IPS-15b (cell line): Measurements from ENCODE around the gene ZSWIM6.
"Not testable (repeated sequence)": the region's sequence is repeated elsewhere in the genome, so short reads cannot be mapped to it uniquely, and the experiment has no call there.

Experiments used
- H3K27me3 ChIP-seq: one replicate; pipeline ENCODE4 v1.6.1; 2013; ENCODE audit warnings: low read length; ENCODE audit not compliant: control insufficient read depth, insufficient read depth
- H3K36me3 ChIP-seq: one replicate; pipeline ENCODE4 v1.6.1; 2013; ENCODE audit warnings: low read length; ENCODE audit not compliant: control insufficient read depth, insufficient read depth
- H3K4me1 ChIP-seq: one replicate; pipeline ENCODE4 v1.6.1; 2013; ENCODE audit warnings: mild to moderate bottlenecking, low read length; ENCODE audit not compliant: control insufficient read depth, insufficient read depth
- H3K4me3 ChIP-seq: one replicate; pipeline ENCODE4 v1.5.1; 2013; ENCODE audit warnings: low read depth, low read length
- H3K9ac ChIP-seq: one replicate; pipeline ENCODE4 v1.6.1; 2013; ENCODE audit warnings: low read depth, mild to moderate bottlenecking, low read length
- H3K9me3 ChIP-seq: one replicate; pipeline ENCODE4 v1.6.1; 2013; ENCODE audit warnings: mild to moderate bottlenecking, low read length; ENCODE audit not compliant: control insufficient read depth, insufficient read depth

The ZSWIM6 gene

DNA sequence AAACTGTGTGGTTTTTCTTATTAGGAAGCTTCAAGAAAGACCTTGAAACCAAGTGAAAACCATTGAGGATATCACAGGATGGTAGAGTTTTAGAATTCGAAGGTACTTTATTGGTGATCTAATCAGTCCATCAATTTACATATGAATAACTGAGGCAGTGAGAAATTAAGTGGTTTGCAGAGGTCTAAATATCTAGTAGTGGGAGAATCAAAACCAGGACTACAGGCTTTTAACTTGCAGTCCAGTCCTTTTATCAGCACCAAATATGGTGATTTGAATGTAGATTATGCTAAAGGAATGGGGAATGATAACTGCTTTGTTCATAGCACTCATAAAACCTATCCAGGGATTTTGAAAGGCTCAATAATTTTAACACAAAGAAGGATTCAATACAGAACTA is 85.8 kb downstream of the ZSWIM6 start:
- Histone ChIP-seq H3K36me3 (no peaks in the 10 kb centered on the region), H3K9me3 (no peaks in the 10 kb centered on the region), H3K9ac (no peak overlapping the region)

DNA sequence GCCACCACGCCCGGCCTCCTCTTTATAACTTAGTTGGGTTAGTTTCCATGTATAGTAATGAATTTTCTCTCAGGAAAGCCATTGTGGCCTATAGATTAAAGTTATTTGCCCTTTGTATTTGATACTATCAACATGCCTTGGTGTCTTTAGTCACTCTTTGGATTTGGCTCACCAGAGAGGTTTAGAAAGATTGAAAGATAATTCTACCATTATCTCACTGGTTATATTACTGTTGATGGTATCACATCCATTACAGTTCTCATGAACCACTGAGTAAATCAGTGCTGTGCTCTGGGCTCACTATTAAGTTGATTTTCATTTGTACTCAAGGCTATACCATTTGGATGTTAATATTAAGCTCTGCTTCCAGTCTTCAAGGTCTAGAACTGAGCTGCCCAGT is 87.0 kb downstream of the ZSWIM6 start:
- no peak overlapping the region for H3K4me3 ChIP-seq
- H3K27me3 ChIP-seq = no peaks in the 10 kb centered on the region
- peaks cover 15% of the 10 kb centered on the region for H3K4me1 ChIP-seq
- H3K36me3 ChIP-seq = no peaks in the 10 kb centered on the region
- no peak overlapping the region for H3K9ac ChIP-seq
- H3K9me3 ChIP-seq = no peaks in the 10 kb centered on the region

More for the DNA sequence above, 85.8 kb downstream of the ZSWIM6 start:
- no peaks in the 10 kb centered on the region for H3K27me3 ChIP-seq
- H3K4me3 ChIP-seq = no peak overlapping the region
- H3K4me1 ChIP-seq = peaks cover 16% of the 10 kb centered on the region

DNA sequence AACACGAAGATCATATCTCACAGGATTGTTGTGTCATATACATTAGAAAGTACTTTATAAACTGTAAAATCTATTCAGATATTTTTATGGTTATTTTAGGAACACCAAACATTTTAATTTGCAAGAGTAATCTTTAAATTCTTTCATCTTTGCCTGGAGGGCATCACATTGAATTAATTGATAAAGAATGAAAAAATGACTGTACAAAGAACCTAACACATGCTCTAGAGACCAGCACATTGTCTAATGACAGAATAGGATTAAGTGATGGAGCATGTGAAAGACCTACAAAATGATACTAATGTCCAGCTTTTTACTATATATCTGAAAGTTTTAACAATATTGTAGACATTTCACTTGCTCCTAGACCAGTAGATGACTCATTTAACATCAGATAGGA is 88.0 kb downstream of the ZSWIM6 start:
- H3K4me3 ChIP-seq = no peak overlapping the region
- H3K27me3 ChIP-seq = no peaks in the 10 kb centered on the region
- H3K4me1 ChIP-seq = peaks cover 14% of the 10 kb centered on the region

DNA sequence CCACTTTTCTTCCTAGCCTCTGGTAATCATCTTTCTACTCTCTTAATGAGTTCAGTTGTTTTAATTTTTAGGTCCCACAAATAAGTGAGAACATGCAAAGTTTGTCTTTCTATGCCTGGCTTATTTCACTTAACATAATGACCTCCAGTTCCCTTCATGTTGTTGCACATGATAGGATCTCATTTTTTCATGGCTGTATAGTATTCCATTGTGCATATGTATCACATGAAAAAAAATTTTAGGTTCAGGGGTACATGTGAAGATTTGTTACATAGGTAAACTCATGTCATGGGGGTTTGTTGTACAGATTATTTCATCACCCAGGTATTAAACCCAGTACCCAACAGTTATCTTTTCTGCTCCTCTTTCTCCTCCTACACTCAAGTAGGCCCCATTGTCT is 89.2 kb downstream of the ZSWIM6 start:
- not testable (repeated sequence) for H3K9ac ChIP-seq, H3K36me3 ChIP-seq, H3K27me3 ChIP-seq

More for the DNA sequence above, 88.0 kb downstream of the ZSWIM6 start:
- no peaks in the 10 kb centered on the region for H3K9me3 ChIP-seq
- H3K9ac ChIP-seq = no peak overlapping the region
- no peaks in the 10 kb centered on the region for H3K36me3 ChIP-seq

DNA sequence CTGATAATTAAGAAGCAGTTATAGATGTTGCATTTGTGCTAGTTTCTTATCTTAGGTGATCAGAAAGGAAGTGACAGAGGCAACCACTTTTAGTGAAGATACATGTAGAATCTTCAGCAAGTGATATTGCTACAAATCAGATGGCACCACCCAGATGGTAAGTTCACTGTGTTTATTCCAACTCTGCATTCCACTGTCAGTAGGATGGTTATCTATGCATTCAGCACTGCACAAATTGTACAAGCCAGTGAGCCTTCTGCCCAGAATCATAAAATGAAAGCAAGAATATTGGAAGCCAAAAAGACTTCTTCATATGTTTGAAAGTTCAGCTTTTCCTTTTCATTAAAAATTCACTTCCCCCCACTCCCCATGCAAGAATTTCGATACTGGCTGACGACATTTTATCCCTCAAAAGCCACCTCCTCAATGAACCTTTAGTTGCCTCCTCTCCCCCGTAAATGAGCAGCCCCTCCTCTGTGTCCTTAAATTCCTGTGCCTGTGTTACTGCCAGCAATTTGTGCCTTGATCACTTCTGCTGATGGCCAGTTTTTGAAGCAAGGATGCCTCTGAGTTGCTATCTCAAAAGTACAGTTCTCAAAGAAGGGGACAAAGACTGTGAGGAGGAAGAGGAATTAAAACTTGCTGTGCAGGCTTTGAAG is 91.6 kb downstream of the ZSWIM6 start:
- Histone ChIP-seq H3K36me3 (no peaks in the 10 kb centered on the region), H3K9me3 (no peaks in the 10 kb centered on the region), H3K27me3 (no peaks in the 10 kb centered on the region), H3K4me3 (no peak overlapping the region), H3K4me1 (peaks cover 3% of the 10 kb centered on the region), H3K9ac (no peak overlapping the region)

More for the DNA sequence above, 89.2 kb downstream of the ZSWIM6 start:
- H3K4me3 ChIP-seq, H3K9me3 ChIP-seq, H3K4me1 ChIP-seq: not testable (repeated sequence)

DNA sequence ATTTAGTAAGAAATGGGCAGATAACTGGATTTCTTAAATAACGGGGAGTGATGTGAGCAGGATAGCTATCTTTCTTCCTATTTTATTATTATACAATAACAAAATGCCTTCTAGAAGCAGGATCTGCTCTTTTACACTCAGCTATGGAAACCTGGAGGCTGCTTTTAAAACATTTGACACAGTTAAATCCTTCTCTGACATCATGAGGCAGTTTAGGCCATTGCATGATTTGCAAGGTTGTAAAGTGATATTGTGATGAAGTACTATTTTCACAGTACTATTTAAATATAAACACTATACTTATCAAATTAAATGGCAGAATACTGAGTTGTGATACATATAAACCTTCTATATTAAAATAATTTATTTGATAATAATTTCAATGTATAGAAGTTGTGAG is 93.9 kb downstream of the ZSWIM6 start:
- no peaks in the 10 kb centered on the region for H3K27me3 ChIP-seq
- H3K4me1 ChIP-seq = peaks cover 7% of the 10 kb centered on the region
- no peaks in the 10 kb centered on the region for H3K9me3 ChIP-seq
- no peak overlapping the region for H3K9ac ChIP-seq
- no peaks in the 10 kb centered on the region for H3K36me3 ChIP-seq
- no peak overlapping the region for H3K4me3 ChIP-seq

DNA sequence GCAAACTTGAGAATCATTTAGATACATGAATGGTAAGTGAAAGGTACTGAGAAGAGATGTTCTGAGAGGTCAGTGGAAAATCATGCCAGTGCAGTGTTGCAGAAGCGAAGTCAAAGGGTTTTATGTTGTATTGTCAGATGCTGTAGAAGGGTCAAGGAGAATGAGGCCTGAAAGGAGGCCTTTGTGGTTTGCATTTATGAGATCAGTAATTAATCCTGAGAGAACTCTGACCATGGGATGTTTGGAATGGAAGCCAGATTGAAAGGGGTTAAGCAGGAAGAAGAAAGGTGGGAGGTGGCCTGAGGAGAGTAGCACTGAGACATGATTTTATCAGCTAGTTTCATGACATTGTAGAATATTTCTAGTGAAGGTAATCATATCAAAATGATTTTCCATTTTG is 97.8 kb downstream of the ZSWIM6 start:
- H3K4me3 ChIP-seq = no peak overlapping the region
- H3K36me3 ChIP-seq = no peaks in the 10 kb centered on the region
- no peaks in the 10 kb centered on the region for H3K27me3 ChIP-seq
- H3K9me3 ChIP-seq = no peaks in the 10 kb centered on the region
- H3K4me1 ChIP-seq = peaks cover 8% of the 10 kb centered on the region
- no peak overlapping the region for H3K9ac ChIP-seq

DNA sequence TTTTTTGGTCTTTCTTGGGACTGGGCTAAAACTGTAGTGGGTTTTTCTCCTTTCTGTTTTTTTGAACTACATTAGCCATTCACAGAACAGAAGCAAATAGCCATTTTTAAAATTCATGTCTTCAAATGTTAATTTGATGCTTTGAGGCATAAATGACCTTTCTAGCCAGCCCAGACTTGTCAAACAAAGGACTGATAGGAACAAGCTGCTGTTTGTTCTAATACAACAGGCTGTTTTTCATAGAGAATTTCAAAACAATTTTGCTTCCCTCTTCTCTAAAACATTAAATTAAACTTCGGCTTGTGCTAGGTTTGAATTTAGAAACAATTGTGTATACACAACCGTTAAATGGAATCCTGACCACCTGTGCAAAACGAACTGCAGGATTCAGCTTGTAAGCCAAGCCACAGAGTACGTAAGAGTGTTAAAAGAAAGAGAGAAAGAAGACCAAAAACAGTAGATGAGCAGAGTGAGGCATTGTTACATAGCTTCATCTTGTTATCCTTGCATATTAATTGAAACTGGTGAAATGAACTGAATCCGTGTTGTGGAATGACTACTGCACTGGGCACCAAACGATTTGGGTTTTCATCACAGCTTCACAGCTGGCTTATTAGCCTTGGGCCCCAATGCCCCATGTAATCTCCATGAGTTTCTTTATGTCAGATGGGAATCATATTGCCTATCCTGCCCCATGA is 100.0 kb downstream of the ZSWIM6 start:
- Histone ChIP-seq H3K9me3 (no peaks in the 10 kb centered on the region), H3K4me1 (peaks cover 8% of the 10 kb centered on the region), H3K27me3 (no peaks in the 10 kb centered on the region), H3K4me3 (no peak overlapping the region), H3K9ac (no peak overlapping the region), H3K36me3 (no peaks in the 10 kb centered on the region)

DNA sequence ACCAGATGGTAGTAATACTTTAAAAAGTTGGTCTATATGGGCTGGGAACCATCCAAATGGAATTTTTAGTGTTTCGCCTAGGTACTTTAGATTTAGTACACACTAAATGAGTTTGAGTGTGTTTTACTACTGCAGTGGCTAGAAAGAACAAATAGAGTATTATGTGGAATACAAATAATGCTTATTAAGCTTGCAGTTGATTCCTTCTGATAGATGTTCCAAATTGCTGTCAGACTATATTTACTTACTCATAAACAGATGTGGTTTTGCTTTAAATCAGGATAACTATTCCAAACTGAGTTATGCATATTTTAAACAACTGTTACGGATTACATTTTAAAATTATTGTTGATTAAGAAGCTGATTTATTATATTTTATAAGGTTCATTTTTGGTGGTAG is 103.3 kb downstream of the ZSWIM6 start:
- Histone ChIP-seq H3K27me3 (no peaks in the 10 kb centered on the region), H3K4me3 (no peak overlapping the region), H3K36me3 (no peaks in the 10 kb centered on the region), H3K9ac (no peak overlapping the region), H3K9me3 (no peaks in the 10 kb centered on the region), H3K4me1 (peaks cover 4% of the 10 kb centered on the region)

DNA sequence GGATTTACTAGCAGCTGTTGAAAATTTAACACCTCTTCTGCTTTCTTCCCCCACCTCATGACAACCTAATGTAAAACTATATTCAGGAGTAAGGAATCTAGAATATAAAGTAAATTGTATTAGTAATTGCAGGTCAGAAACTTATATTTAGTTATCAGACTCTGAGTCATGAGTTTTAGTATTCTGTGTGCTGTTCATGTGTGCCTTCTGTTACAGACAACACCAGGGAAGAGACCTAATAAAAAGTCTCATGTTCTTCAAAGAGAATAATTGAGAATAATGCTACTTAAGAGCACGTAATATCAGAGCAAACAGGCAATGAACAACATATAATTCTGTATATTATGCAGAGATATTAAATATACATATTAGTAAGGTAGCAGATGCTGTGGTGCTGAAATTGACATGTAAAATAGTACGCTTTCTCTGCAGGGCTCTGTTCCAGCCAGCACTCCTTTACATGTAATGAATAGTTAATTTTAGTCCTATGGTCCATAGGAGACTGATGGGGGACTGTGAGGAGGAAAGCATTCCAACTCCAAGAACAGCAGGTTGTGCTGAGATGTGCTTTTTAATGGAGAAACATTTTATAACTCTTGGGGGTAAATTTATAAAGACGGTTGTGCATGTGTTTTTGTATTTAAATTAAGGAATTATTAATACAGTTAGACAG is 106.4 kb downstream of the ZSWIM6 start:
- Histone ChIP-seq H3K4me3 (no peak overlapping the region), H3K36me3 (no peaks in the 10 kb centered on the region), H3K4me1 (no peaks in the 10 kb centered on the region), H3K9ac (no peak overlapping the region), H3K27me3 (no peaks in the 10 kb centered on the region), H3K9me3 (peaks cover 4% of the 10 kb centered on the region)

DNA sequence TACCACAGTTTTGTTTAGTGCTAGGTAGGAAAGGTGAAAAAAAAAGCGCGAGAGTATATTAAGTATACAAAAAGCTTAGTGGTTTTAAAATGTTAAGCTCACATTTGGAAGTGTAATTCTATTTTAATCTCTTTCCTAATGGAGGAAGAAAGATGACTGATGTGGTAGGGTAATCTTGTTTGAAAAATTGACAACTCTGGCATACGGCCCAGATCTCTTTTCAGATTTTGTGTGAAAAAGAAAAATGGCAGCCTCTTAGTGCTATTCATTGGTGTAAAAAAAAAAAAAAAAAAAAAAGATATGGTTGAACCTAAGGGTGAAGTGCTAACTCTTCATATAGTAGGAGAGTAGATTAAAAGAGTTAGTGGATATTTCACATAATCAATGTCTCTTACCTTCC is 108.0 kb downstream of the ZSWIM6 start:
- peaks cover 4% of the 10 kb centered on the region for H3K9me3 ChIP-seq
- no peaks in the 10 kb centered on the region for H3K36me3 ChIP-seq
- H3K27me3 ChIP-seq = no peaks in the 10 kb centered on the region
- no peak overlapping the region for H3K4me3 ChIP-seq
- H3K4me1 ChIP-seq = no peaks in the 10 kb centered on the region
- no peak overlapping the region for H3K9ac ChIP-seq

DNA sequence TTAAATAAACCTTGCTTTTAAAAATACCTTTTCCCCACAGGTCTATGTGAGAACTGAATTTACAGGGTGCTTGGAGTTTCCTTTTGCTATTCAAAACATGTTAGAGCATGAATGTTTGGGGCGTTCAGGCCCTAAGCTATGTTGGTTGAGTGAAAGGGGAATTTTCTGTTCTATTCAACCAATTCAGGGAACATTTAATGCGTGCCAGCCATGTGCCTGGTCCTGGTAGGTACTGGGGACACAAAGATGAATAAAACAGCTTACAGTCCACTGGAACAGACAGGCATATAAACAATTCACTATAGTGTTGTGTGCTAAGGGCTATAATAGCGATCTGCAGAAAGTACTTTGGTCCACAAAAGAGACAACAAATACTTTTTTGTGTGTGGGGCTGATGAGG is 108.5 kb downstream of the ZSWIM6 start:
- Histone ChIP-seq H3K4me3 (no peak overlapping the region), H3K4me1 (no peaks in the 10 kb centered on the region), H3K9me3 (peaks cover 4% of the 10 kb centered on the region), H3K36me3 (no peaks in the 10 kb centered on the region), H3K9ac (no peak overlapping the region), H3K27me3 (no peaks in the 10 kb centered on the region)
